ENCODE data around the gene APOLD1.
A peak's percentile ranks its signal among the peaks of the same experiment; 100 is the strongest.
"Not testable (repeated sequence)": the region's sequence is repeated elsewhere in the genome, so short reads cannot be mapped to it uniquely, and the experiment has no call there.

APOLD1 gene

GRCh38 chr12:12784911-12785814 is at the start of gene APOLD1:
Gene APOLD1 (plus strand): TSS chr12:12785659. CDS start chr12:12785692, 33 bp downstream.
- no peak for DNase-seq

GRCh38 chr12:12736759-12737676 is 48.4 kb upstream of the APOLD1 start:
- DNase-seq: peak; percentile 68

GRCh38 chr12:12738152-12738551 is 47.3 kb upstream of the APOLD1 start:
- DNase-seq: not testable (repeated sequence)

- DNase-seq: no peak
Observed at GRCh38 chr12:12741660-12742059, 43.8 kb upstream of the APOLD1 start.

GRCh38 chr12:12744546-12745305 is 40.7 kb upstream of the APOLD1 start:
- no peak for DNase-seq

- DNase-seq: no peak
Observed at GRCh38 chr12:12745576-12746211, 39.8 kb upstream of the APOLD1 start.

- DNase-seq: no peak
Observed at GRCh38 chr12:12747278-12747677, 38.2 kb upstream of the APOLD1 start.

- DNase-seq: no peak
Observed at GRCh38 chr12:12748044-12748443, 37.4 kb upstream of the APOLD1 start.

GRCh38 chr12:12749433-12749832 is 36.0 kb upstream of the APOLD1 start:
- DNase-seq: no peak

- DNase-seq: no peak
Observed at GRCh38 chr12:12755923-12756322, 29.5 kb upstream of the APOLD1 start.

- DNase-seq: no peak
Observed at GRCh38 chr12:12757121-12757520, 28.3 kb upstream of the APOLD1 start.

- no peak for DNase-seq
Observed at GRCh38 chr12:12759234-12759915, 26.1 kb upstream of the APOLD1 start.

GRCh38 chr12:12764824-12765223 is 20.6 kb upstream of the APOLD1 start:
- no peak for DNase-seq

- no peak for DNase-seq
Observed at GRCh38 chr12:12770262-12770661, 15.2 kb upstream of the APOLD1 start.

- DNase-seq: no peak
Observed at GRCh38 chr12:12774791-12775190, 10.7 kb upstream of the APOLD1 start.

GRCh38 chr12:12776261-12776660 is 9.2 kb upstream of the APOLD1 start:
- DNase-seq: peak; percentile 13

GRCh38 chr12:12777092-12777491 is 8.4 kb upstream of the APOLD1 start:
- no peak for DNase-seq

GRCh38 chr12:12779007-12779406 is 6.5 kb upstream of the APOLD1 start:
- no peak for DNase-seq

GRCh38 chr12:12779529-12779928 is 5.9 kb upstream of the APOLD1 start:
- peak; percentile 85 for DNase-seq

- DNase-seq: no peak
Observed at GRCh38 chr12:12784116-12784515, 1.3 kb upstream of the APOLD1 start.

- DNase-seq: peak; percentile 55
Observed at GRCh38 chr12:12786351-12786705, 869 bp downstream of the APOLD1 start.
